ENCODE results near the gene SMYD3.
"Not testable (repeated sequence)": the region's sequence is repeated elsewhere in the genome, so short reads cannot be mapped to it uniquely, and the experiment has no call there.

SMYD3 gene

GRCh38 chr1:245999697-246000637 is 507.1 kb downstream of the SMYD3 start:
- no peak for DNase-seq

DNA sequence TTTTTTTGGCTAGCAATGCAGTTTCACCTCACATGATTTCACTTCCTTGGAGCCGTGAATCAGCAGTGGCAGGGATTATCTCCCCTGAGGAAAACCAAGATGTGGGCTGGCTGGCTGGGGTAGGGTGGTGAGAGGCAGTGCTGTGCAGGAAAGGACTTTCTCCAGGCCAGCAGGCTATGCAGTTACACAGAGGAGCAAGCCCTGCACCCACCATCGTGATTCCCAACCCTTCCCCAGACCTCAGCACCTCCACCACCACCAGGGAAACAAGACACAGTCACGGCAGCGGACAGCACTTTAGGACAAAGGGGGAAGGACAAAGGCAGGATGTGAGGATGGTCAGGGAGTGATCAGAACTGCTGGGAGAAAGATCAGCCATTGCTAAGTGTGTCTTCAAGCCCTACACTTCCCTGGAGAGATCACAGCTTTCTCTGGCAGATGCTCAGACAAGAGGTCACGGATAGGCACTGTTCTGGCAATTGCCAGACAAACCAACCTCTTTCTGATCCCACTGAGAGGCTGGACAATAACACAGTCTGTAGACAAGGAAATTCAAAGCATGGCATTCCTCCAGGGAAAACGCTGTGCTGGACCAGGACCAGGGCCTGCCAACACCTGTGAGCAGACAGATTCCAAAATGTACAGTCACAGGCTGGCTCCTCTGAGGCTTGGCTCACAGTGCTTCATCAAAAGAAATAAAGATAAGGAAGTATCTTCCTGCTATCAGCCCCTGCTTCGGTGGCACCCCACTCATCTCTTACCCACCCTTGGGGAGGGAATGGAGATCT is 509.4 kb downstream of the SMYD3 start:
- DNase-seq, result no peak

GRCh38 chr1:245996811-245997210 is 510.3 kb downstream of the SMYD3 start:
- no peak for DNase-seq

DNA sequence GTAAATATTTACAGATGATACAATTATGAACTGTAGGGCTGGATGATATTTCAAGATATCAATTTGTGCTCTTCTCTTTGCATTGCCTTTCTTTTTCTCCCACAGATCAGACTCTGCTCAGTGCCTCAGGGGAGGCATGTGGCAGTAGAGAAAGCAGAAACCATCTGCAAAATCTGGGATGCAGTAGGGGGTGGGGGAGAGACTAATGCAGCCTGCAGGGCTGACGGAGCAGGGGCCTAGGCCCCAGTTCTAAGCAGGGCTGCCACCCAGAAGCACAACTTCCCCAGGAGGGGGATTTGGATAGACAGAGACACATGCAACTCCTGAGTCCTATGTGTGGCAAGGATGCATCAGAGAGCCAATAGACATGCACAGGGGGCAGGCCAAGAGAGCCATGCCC is 511.6 kb downstream of the SMYD3 start:
- DNase-seq, result no peak

GRCh38 chr1:245991266-245991665 is 515.8 kb downstream of the SMYD3 start:
- DNase-seq, result no peak

- no peak for DNase-seq
Observed at GRCh38 chr1:245990315-245991022, 516.6 kb downstream of the SMYD3 start.

GRCh38 chr1:245988393-245989078 is 518.5 kb downstream of the SMYD3 start:
- DNase-seq, result no peak

GRCh38 chr1:245987997-245988392 is 519.1 kb downstream of the SMYD3 start:
- no peak for DNase-seq

DNA sequence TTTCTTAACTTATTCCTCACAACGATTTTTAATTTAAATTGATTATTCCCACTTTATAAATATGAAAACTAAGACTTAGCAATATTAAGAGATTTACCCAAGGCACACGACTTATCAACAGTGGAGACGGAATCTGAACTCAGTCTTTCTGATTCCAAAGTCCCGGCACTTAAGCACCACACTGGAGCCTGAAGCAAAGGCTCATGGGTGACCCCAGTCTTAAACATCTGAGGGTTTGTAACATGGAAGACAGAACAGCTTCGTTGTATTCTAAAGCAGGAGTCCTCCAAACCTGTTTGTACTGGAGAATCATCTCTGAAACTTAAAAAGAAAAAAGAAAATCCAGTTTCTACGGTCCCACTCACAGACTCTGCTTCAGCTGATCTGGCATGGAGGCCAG is 519.5 kb downstream of the SMYD3 start:
- DNase-seq, result no peak

- DNase-seq, result no peak
Observed at GRCh38 chr1:245987219-245987545, 519.9 kb downstream of the SMYD3 start.

DNA sequence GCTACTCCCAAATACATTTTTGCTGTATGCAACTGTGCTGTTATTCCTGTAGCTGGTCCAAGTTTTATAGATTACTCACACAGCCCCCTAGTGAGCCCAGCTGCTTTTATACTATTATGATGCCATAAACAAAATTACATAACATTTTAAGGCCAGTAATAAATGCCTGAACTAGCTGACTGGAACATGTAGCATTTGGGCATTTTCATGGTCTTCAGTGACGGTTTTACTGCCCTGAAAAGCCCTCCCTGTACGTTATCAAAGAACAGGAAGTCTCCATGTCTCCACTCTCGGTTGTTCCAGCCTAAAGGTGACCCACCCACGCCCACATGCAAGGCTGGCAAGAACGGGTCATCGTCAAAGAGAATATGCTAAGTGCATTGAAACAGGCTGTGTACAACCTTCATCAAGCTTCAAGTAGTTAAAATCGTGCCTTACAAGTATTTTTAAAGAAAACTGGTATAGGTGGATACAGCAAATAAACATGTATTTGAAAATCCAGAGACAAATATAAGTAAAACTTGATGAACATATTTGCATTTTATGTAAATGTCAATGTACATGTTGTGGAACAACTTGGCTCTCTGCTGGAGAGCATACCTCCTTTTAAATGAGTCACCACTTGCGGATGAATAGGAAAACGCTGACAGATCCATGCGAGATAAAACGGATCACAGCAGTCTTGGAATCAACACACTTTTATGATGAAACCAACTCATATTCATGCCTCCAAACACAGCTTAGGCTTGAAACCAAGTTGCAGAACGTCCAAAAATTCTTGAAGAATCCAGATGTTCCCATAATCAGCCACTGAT is 520.5 kb downstream of the SMYD3 start:
- no peak for DNase-seq

- no peak for DNase-seq
Observed at GRCh38 chr1:245984390-245985155, 522.5 kb downstream of the SMYD3 start.

- DNase-seq, result no peak
Observed at GRCh38 chr1:245983294-245983967, 523.6 kb downstream of the SMYD3 start.

GRCh38 chr1:245979589-245979988 is 527.5 kb downstream of the SMYD3 start:
- DNase-seq, result no peak

- no peak for DNase-seq
Observed at GRCh38 chr1:245978915-245979314, 528.2 kb downstream of the SMYD3 start.

DNA sequence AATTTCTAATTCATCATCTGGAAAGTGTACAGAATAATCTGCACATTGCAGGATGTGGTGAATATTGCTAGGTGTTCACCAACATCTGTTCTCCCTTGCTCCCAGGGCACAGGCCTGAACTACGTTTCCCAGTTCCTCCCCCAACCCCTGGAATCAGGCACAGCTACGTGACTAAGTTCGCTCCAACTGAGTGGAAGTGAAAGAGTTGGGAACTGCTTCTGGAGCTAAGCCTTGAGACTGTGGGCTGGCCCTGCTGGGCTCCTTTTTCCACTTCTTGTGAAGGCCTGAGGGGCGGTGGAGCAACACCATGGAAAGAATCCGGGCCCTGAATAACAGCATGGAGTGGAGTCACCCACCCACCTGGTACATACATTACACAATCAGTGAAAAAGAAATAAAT is 534.6 kb downstream of the SMYD3 start:
- DNase-seq, result no peak

DNA sequence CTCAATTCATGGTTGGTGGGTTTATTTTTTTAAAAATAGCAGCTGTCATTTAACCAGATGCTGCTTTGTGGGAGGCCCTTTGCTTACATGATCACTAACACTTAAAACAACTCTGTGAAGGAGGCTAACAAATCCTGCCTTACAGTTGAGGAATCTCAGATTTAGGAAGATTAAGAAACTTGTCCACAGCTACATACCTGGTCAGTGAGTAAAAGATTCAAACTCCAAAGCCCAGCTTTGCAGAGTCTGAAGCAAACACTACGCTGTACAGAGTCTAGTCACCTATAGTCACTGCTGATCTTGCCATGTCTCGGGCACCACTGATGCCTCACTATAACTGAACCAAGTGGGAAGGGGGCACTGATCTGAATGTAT is 535.4 kb downstream of the SMYD3 start:
- no peak for DNase-seq

GRCh38 chr1:245971076-245971710 is 535.9 kb downstream of the SMYD3 start:
- DNase-seq, result not testable (repeated sequence)

- no peak for DNase-seq
Observed at GRCh38 chr1:245969283-245969682, 537.8 kb downstream of the SMYD3 start.

DNA sequence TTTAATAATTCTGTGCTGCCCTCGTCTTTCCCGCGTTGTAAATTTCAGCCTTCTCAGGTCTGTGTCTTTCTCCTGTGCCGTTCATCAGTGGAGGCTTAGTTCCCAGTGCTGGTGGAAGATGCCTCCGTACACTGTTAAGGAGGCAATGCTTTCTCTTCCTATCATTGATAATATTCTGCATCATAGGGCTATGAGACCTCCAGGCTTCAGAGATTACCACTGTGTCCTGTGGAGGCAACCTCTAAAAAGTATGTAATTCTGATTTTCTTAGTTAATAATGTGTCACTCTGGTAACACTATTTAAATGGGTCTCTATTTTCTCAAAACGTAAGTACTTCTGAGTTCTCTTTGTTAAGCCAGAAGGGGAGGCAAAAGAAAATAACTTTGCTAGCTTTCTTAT is 538.3 kb downstream of the SMYD3 start:
- no peak for DNase-seq

Data from NCI-H345 (cell line).